RWPE1 (cell line): ENCODE measurements around the gene MICALL2.

Experiments
- CTCF ChIA-PET: fragments of 350-600 bp; sonication (Branson Sonifier 250); formaldehyde crosslinking; extraction: SDS; loops from one replicate; lab custom pipeline; 2021; lab: Yijun Ruan, JAX
- POLR2A ChIA-PET: fragments of 400-600 bp; formaldehyde crosslinking; extraction: SDS; loops from one replicate; lab custom pipeline; 2020; ENCODE audit warnings: antibody characterized with exemption; ENCODE audit not compliant: low non-redundant PET; lab: Yijun Ruan, JAX
- DNase-seq: peaks from one replicate; pipeline ENCODE4 v3.0.0; 2012; ENCODE audit warnings: low spot score
- H3K27ac ChIP-seq: fragments of 450-650 bp; 2 replicates; pipeline ENCODE4 v1.5.1; 2017
- TF ChIP-seq, protein P1 (sequence below): fragments of 450-650 bp; conservative IDR thresholded peaks from 2 replicates; pipeline ENCODE4 v1.5.1; 2017; ENCODE audit warnings: low read depth, mild to moderate bottlenecking

The MICALL2 gene

DNA sequence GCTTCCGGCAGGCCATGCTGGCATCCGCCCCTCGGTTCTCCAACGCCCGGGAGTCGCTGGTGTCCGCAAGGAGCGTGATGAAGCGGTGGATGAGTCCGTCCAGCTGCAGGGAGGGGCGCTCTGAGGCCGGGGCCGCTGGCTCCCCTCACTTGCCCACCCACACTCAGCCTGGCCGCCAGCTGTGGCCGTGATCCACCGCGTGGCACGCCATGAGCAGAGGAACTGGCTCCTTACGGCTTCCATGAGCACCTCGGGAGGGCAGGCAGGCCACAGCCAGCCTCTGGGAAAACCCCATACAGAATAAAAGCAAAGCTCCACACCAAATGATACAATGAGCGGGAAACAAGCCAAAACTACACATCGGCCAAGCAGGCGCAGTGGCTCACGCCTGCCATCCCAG, 15.5 kb upstream of the MICALL2 start:
- TF ChIP-seq, protein P1, sequence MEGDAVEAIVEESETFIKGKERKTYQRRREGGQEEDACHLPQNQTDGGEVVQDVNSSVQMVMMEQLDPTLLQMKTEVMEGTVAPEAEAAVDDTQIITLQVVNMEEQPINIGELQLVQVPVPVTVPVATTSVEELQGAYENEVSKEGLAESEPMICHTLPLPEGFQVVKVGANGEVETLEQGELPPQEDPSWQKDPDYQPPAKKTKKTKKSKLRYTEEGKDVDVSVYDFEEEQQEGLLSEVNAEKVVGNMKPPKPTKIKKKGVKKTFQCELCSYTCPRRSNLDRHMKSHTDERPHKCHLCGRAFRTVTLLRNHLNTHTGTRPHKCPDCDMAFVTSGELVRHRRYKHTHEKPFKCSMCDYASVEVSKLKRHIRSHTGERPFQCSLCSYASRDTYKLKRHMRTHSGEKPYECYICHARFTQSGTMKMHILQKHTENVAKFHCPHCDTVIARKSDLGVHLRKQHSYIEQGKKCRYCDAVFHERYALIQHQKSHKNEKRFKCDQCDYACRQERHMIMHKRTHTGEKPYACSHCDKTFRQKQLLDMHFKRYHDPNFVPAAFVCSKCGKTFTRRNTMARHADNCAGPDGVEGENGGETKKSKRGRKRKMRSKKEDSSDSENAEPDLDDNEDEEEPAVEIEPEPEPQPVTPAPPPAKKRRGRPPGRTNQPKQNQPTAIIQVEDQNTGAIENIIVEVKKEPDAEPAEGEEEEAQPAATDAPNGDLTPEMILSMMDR = no peak
- CTCF ChIA-PET = interaction anchor here (0.5 to 1.7 kb wide), 19 partner anchors 11 to 292 kb away, joined by 3 to 15 read pairs (median 4); partner anchors contain the start of gene MICALL2
- peak overlapping the region; percentile 59 for H3K27ac ChIP-seq
- POLR2A ChIA-PET = interaction anchor here (1.0 kb wide), 1 partner anchor 18 kb away, joined by 3 read pairs; no protein-coding TSS in a partner anchor
- DNase-seq = no peak

DNA sequence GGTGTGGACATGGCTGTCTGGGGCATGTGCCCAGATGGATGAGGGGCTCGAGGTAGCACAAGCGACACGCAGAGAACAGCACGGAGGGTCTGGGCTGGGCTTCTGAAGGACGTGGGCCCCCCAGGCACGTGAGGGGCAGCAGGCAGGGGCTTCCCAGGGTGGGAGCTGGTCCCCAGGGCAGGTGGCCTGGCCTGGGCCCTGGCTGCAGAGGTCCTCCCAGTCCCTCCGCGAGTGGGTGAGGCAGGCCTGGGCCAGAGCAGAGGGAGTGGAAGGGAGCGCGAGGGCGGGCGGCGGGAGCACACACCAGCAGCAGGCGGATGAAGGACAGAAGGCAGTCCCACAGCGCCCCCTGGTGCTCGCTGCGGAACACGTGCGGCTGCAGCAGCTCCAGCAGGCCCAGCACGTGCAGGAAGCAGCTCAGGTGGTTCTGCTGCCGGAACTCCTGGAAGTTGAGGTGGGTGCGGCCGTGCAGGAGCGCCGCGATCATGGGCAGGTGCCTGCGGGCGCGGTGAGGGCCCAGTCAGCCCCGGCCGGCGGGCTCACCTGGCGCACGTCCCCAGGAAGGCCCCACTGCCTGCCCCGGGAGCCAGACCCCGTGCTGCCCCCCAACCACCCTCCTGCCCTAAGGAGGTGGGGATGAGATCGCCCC, 14.7 kb upstream of the MICALL2 start:
- ChIA-PET POLR2A (interaction anchor here (1.0 kb wide), 1 partner anchor 17 kb away, joined by 3 read pairs; no protein-coding TSS in a partner anchor), CTCF (interaction anchor here (0.6 to 1.7 kb wide), 24 partner anchors 8 to 1602 kb away, joined by 3 to 15 read pairs (median 4); partner anchors contain the start of gene MICALL2)
- H3K27ac ChIP-seq = peak overlapping the region; percentile 59
- DNase-seq = peak; percentile 88
- TF ChIP-seq, protein P1 = peak; percentile 97

DNA sequence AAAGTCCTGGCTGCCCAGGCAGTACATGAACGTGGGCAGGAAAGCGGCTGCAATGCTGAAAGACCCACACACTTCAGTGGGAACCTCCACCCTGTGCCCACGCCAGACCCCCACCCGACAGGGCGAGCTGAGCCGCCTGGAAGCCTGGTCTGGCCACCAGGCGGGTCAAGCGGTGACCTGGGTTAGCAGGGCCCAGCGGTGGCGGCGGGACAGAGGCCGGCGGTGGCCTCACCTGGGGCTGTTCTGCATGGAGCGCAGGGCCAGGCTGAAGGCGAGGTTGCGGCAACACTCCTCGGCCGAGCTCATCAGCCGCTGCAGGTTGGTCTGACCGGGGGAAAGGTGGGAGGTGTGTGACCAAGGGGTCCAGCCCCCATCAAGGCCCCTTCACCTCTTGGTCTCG, 11.6 kb upstream of the MICALL2 start:
- POLR2A ChIA-PET = no interaction called here
- TF ChIP-seq, protein P1 = no peak
- CTCF ChIA-PET = no interaction called here
- DNase-seq = no peak
- no peak overlapping the region for H3K27ac ChIP-seq

DNA sequence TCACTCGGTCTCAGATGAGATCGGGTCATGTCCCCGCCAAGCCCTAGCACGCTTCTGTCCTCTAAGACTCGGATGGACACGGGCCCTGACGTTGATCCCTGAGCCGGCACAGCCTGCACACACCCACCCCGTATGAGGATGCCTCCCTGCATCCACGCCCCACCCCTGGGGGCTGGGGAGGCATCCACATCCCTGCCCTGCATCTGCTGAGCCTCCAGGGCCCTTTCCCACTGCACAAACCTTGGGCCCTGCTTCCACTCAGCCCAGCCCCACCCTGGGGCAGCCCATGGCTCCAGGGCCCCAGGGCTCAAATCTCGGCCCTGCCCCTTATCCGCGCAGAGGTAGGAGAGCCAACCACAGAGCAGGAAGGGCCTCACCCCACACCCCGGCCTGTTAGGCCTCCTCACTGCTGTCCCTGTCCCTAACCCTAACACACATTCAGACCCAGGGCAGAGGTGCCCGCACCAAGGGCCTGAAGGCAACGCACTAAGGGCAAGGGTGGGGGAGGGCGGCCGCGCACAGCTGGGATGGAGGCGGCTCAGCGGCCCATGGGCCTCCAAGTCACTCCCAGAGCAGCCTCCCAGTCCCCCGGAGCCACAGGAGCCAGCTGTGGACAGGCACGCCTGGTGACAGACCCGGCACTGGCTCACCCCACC, 9.5 kb upstream of the MICALL2 start:
- H3K27ac ChIP-seq = peak overlapping the region; percentile 68
- no peak for DNase-seq
- ChIA-PET CTCF (no interaction called here), POLR2A (interaction anchor here (0.7 kb wide), 1 partner anchor 10 kb away, joined by 3 read pairs; the partner anchor contains the start of gene MICALL2)
- TF ChIP-seq, protein P1 = no peak

DNA sequence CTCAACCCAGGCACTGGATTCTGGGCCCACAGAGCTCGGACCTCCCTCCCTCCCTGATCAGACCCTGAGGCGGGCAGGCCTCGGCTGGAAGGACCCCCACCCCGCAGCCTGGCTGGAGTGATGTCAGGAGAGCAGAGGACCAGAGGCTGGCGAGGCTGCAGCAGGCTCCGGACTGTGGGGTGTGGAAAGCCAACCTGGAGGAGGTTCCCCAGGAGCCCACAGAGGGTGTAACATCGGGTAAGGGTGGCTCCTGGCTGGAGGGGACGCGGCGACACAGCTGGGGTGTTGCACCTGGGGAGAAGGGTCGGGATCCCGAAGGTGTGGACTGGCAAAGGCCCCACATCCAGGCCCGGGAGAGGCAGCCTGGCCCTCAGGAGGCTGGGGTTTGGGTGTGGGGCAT, 8.9 kb upstream of the MICALL2 start:
- TF ChIP-seq, protein P1 = no peak
- POLR2A ChIA-PET = interaction anchor here (0.7 kb wide), 1 partner anchor 9 kb away, joined by 3 read pairs; the partner anchor contains the start of gene MICALL2
- CTCF ChIA-PET = no interaction called here
- DNase-seq = no peak
- H3K27ac ChIP-seq = peak overlapping the region; percentile 68

DNA sequence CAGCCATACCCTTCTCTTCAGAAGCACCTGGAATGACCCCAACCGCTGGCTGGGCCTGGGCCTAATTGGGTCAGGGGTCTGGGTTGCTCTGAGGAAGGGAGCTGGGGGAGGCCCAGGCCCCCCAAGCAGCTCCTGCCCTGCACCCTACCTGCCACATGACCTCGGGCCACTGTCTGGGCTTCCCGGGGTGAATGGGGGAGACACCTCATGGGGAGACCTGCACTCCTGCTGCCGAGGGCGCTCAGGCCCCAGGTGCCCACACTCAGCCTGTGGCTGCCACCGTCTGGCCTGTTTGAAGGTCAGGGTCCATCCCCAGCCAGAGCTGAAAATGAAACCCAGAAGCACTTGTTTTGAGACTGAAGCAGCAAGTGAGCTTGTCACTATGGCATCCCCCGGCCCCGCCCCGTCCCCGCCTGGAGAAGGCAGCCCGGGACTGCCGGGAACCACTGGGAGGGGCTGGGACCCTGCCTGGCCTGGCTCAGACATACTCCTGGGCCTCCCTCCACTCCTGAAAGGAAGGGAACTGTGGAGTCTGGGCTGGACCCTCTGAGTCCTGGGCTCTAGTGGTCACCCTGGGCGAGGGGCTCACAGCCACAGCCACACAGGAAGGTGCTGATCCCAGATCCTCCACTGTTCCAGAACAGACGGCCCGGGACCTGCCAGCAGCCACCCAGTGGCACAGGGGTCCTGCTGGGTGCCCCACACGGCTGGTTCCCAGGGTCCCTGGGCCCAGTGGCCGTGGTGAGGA, 7.4 kb upstream of the MICALL2 start:
- TF ChIP-seq, protein P1 = no peak
- H3K27ac ChIP-seq = peak overlapping the region; percentile 68
- ChIA-PET POLR2A (no interaction called here), CTCF (no interaction called here)
- DNase-seq = peak; percentile 30
